H1 (cell line): Measurements from ENCODE around the gene WASHC2A.
"Not testable (repeated sequence)": the region's sequence is repeated elsewhere in the genome, so short reads cannot be mapped to it uniquely, and the experiment has no call there.

Experiments used
- ATF3 ChIP-seq: IDR thresholded peaks from 2 replicates; pipeline ENCODE4 v1.6.1; 2011; ENCODE audit warnings: low read depth, mild to moderate bottlenecking, low read length; ENCODE audit not compliant: insufficient read depth
- CEBPB ChIP-seq: IDR thresholded peaks from 2 replicates; pipeline ENCODE4 v1.6.1; 2012; ENCODE audit warnings: low read depth, low read length
- CTCF ChIP-seq, 3 experiments: IDR thresholded peaks; 1 replicate in 2 of 3; 2 replicates in 1 of 3; pipeline versions ENCODE4 v1.5.1 to v1.6.1; 2011; ENCODE audit warnings: low read length in 3 of 3, mild to moderate bottlenecking in 3 of 3, inconsistent platforms in 2 of 3, low read depth in 1 of 3, moderate library complexity in 1 of 3; ENCODE audit not compliant: insufficient read depth in 1 of 3; ENCODE audit errors: control extremely low read depth in 1 of 3
- EZH2 ChIP-seq: fragments of 200-600 bp; sonication (generic); IDR thresholded peaks from 2 replicates; pipeline ENCODE4 v1.7.1; 2012; ENCODE audit warnings: low read depth, mild to moderate bottlenecking, moderate library complexity, low read length, inconsistent platforms; ENCODE audit not compliant: severe bottlenecking
- MAFK ChIP-seq: IDR thresholded peaks from 2 replicates; pipeline ENCODE4 v1.6.1; 2012; ENCODE audit warnings: low read depth, mild to moderate bottlenecking, improper control_type of control experiment, low read length
- POLR2A ChIP-seq, 2 experiments: IDR thresholded peaks; 1 replicate in 1 of 2; 2 replicates in 1 of 2; pipeline ENCODE4 v1.6.1; 2011; ENCODE audit warnings: low read depth in 2 of 2, low read length in 2 of 2, mild to moderate bottlenecking in 2 of 2; ENCODE audit errors: control extremely low read depth in 1 of 2
- POLR2AphosphoS5 ChIP-seq: IDR thresholded peaks from 2 replicates; pipeline ENCODE4 v1.6.1; 2011; ENCODE audit warnings: low read depth, low read length
- SRF ChIP-seq: IDR thresholded peaks from 2 replicates; pipeline ENCODE4 v1.6.1; 2011; ENCODE audit warnings: mild to moderate bottlenecking, low read depth, low read length, moderate library complexity
- TF ChIP-seq, protein P1 (sequence below): IDR thresholded peaks from 2 replicates; pipeline ENCODE4 v1.6.1; 2011; ENCODE audit warnings: low read length, improper control_type of control experiment
- TF ChIP-seq, protein P2 (sequence below): fragments of 300-600 bp; sonication (generic); IDR thresholded peaks from 2 replicates; pipeline ENCODE4 v1.7.1; 2012; ENCODE audit warnings: low read length, moderate library complexity, mild to moderate bottlenecking, inconsistent platforms; ENCODE audit not compliant: insufficient replicate concordance

- TF ChIP-seq CTCF (IDR thresholded peaks at IDR 0.05; ENCODE audit: control extremely low read depth in 1 of 3, insufficient read depth in 1 of 3, low read depth in 1 of 3, low read length in 3 of 3); POLR2AphosphoS5; EZH2; POLR2A (IDR thresholded peaks at IDR 0.05; ENCODE audit: control extremely low read depth in 1 of 2, low read depth in 2 of 2, low read length in 2 of 2); CEBPB; SRF; MAFK; ATF3: not testable (repeated sequence)
- TF ChIP-seq, protein P1, sequence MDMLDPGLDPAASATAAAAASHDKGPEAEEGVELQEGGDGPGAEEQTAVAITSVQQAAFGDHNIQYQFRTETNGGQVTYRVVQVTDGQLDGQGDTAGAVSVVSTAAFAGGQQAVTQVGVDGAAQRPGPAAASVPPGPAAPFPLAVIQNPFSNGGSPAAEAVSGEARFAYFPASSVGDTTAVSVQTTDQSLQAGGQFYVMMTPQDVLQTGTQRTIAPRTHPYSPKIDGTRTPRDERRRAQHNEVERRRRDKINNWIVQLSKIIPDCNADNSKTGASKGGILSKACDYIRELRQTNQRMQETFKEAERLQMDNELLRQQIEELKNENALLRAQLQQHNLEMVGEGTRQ, result not testable (repeated sequence)
- TF ChIP-seq, protein P2, sequence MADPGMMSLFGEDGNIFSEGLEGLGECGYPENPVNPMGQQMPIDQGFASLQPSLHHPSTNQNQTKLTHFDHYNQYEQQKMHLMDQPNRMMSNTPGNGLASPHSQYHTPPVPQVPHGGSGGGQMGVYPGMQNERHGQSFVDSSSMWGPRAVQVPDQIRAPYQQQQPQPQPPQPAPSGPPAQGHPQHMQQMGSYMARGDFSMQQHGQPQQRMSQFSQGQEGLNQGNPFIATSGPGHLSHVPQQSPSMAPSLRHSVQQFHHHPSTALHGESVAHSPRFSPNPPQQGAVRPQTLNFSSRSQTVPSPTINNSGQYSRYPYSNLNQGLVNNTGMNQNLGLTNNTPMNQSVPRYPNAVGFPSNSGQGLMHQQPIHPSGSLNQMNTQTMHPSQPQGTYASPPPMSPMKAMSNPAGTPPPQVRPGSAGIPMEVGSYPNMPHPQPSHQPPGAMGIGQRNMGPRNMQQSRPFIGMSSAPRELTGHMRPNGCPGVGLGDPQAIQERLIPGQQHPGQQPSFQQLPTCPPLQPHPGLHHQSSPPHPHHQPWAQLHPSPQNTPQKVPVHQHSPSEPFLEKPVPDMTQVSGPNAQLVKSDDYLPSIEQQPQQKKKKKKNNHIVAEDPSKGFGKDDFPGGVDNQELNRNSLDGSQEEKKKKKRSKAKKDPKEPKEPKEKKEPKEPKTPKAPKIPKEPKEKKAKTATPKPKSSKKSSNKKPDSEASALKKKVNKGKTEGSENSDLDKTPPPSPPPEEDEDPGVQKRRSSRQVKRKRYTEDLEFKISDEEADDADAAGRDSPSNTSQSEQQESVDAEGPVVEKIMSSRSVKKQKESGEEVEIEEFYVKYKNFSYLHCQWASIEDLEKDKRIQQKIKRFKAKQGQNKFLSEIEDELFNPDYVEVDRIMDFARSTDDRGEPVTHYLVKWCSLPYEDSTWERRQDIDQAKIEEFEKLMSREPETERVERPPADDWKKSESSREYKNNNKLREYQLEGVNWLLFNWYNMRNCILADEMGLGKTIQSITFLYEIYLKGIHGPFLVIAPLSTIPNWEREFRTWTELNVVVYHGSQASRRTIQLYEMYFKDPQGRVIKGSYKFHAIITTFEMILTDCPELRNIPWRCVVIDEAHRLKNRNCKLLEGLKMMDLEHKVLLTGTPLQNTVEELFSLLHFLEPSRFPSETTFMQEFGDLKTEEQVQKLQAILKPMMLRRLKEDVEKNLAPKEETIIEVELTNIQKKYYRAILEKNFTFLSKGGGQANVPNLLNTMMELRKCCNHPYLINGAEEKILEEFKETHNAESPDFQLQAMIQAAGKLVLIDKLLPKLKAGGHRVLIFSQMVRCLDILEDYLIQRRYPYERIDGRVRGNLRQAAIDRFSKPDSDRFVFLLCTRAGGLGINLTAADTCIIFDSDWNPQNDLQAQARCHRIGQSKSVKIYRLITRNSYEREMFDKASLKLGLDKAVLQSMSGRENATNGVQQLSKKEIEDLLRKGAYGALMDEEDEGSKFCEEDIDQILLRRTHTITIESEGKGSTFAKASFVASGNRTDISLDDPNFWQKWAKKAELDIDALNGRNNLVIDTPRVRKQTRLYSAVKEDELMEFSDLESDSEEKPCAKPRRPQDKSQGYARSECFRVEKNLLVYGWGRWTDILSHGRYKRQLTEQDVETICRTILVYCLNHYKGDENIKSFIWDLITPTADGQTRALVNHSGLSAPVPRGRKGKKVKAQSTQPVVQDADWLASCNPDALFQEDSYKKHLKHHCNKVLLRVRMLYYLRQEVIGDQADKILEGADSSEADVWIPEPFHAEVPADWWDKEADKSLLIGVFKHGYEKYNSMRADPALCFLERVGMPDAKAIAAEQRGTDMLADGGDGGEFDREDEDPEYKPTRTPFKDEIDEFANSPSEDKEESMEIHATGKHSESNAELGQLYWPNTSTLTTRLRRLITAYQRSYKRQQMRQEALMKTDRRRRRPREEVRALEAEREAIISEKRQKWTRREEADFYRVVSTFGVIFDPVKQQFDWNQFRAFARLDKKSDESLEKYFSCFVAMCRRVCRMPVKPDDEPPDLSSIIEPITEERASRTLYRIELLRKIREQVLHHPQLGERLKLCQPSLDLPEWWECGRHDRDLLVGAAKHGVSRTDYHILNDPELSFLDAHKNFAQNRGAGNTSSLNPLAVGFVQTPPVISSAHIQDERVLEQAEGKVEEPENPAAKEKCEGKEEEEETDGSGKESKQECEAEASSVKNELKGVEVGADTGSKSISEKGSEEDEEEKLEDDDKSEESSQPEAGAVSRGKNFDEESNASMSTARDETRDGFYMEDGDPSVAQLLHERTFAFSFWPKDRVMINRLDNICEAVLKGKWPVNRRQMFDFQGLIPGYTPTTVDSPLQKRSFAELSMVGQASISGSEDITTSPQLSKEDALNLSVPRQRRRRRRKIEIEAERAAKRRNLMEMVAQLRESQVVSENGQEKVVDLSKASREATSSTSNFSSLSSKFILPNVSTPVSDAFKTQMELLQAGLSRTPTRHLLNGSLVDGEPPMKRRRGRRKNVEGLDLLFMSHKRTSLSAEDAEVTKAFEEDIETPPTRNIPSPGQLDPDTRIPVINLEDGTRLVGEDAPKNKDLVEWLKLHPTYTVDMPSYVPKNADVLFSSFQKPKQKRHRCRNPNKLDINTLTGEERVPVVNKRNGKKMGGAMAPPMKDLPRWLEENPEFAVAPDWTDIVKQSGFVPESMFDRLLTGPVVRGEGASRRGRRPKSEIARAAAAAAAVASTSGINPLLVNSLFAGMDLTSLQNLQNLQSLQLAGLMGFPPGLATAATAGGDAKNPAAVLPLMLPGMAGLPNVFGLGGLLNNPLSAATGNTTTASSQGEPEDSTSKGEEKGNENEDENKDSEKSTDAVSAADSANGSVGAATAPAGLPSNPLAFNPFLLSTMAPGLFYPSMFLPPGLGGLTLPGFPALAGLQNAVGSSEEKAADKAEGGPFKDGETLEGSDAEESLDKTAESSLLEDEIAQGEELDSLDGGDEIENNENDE, result not testable (repeated sequence)
These were observed 12.1 kb upstream of the WASHC2A start for GRCh38 chr10:50055494-50056292.
